CD4-positive, alpha-beta T cell (primary cell): ENCODE data around the gene OR2F1. TPM values are rescaled to one million over a fixed set of nuclear protein-coding genes. Genes with fewer than 3 reads are reported as not detected.

ENCODE experiments used
- ATAC-seq: fragments of 200-7000 bp; cut with Tn5 transposase; one replicate; pipeline ENCODE4 v1.10.0; 2022; ENCODE audit warnings: mild to moderate bottlenecking; ENCODE audit not compliant: poor library complexity
- CTCF ChIA-PET: fragments of 350-600 bp; sonication (Branson Sonifier 250); formaldehyde crosslinking; loops from one replicate; lab custom pipeline; 2021; ENCODE audit warnings: antibody characterized with exemption, inconsistent platforms; lab: Charles Lee
- POLR2A ChIA-PET: fragments of 350-600 bp; sonication (Branson Sonifier 250); formaldehyde crosslinking; loops from one replicate; lab custom pipeline; 2021; ENCODE audit warnings: antibody characterized with exemption, inconsistent platforms; lab: Charles Lee
- DNase-seq, 14 experiments: peaks; one replicate each; pipeline ENCODE4 v3.0.0-alpha.2; 2013 to 2020; ENCODE audit warnings: mixed read lengths in 2 of 14
- H3K27ac ChIP-seq, 2 donors: one replicate each; pipeline versions ENCODE4 v1.5.1 to v1.7.0; 2013; ENCODE audit warnings: low read length in 2 of 2, low read depth in 1 of 2, mild to moderate bottlenecking in 1 of 2
- H3K27me3 ChIP-seq, 2 experiments: 1 replicate in 1 of 2; 2 replicates in 1 of 2; pipeline versions ENCODE4 v1.6.1 to v1.7.0; 2013; ENCODE audit warnings: low read length in 2 of 2, control low read depth in 1 of 2, mild to moderate bottlenecking in 1 of 2, moderate library complexity in 1 of 2; ENCODE audit not compliant: insufficient read depth in 2 of 2, control insufficient read depth in 1 of 2
- H3K36me3 ChIP-seq: one replicate; pipeline ENCODE4 v1.6.1; 2013; ENCODE audit warnings: low read length, control low read depth; ENCODE audit not compliant: insufficient read depth
- H3K4me1 ChIP-seq: one replicate; pipeline ENCODE4 v1.6.1; 2013; ENCODE audit warnings: low read length, control low read depth; ENCODE audit not compliant: insufficient read depth
- H3K4me3 ChIP-seq: one replicate; pipeline ENCODE4 v1.5.1; 2013; ENCODE audit warnings: mild to moderate bottlenecking, low read length, moderate library complexity
- H3K9me3 ChIP-seq, 2 experiments: 1 replicate in 1 of 2; 2 replicates in 1 of 2; pipeline versions ENCODE4 v1.6.1 to v1.7.0; 2013; ENCODE audit warnings: low read length in 2 of 2, mild to moderate bottlenecking in 2 of 2, control low read depth in 1 of 2, moderate library complexity in 1 of 2; ENCODE audit not compliant: control insufficient read depth in 1 of 2, insufficient read depth in 1 of 2
- H3K27ac Mint-ChIP-seq: one replicate; pipeline ENCODE4 v1.8.0; 2020; ENCODE audit warnings: mixed read lengths
- H3K27me3 Mint-ChIP-seq: one replicate; pipeline ENCODE4 v1.8.0; 2021; ENCODE audit warnings: mixed read lengths
- H3K36me3 Mint-ChIP-seq: one replicate; pipeline ENCODE4 v1.8.0; 2021; ENCODE audit warnings: low read depth, mixed read lengths
- H3K4me1 Mint-ChIP-seq: one replicate; pipeline ENCODE4 v1.8.0; 2021; ENCODE audit warnings: low read depth, mixed read lengths
- H3K4me3 Mint-ChIP-seq: one replicate; pipeline ENCODE4 v1.8.0; 2020; ENCODE audit warnings: mild to moderate bottlenecking, mixed read lengths
- H3K9me3 Mint-ChIP-seq: one replicate; pipeline ENCODE4 v1.8.0; 2020; ENCODE audit warnings: mixed read lengths
- CTCF ChIP-seq: fragments of 200-600 bp; IDR thresholded peaks from one replicate; pipeline ENCODE4 v1.8.0; 2022; ENCODE audit warnings: antibody characterized with exemption, mild to moderate bottlenecking
- intact Hi-C, 2 experiments: fragments of 100-400 bp; cut with DNase I in 1 of 2; cut with micrococcal nuclease in 1 of 2; formaldehyde crosslinking; loops; one replicate each; pipeline versions ENCODE4 v1.15.1 to v1.9.0; 2023 to 2025; cut with DNase I, micrococcal nuclease
- total RNA-seq, 174 experiments: library from RNA in 2 of 174; stranded (reverse) in 2 of 174; gene quantifications; one replicate each; pipeline ENCODE4 v1.2.3 and lab custom pipeline; 2021 to 2026

OR2F1 gene
- total RNA-seq, 2 experiments from 2014 or later: not detected

GRCh38 chr7:143910473-143911248, 44.0 kb upstream of the OR2F1 start:
- CTCF ChIA-PET: no interaction called here
- Histone ChIP-seq H3K9me3 (no peaks in the 10 kb centered on the region), H3K4me1 (no peaks in the 10 kb centered on the region), H3K27ac (no peak overlapping the region), H3K4me3 (no peak overlapping the region), H3K27me3 (peaks cover 0 to 3% of the 10 kb centered on the region in 2 experiments), H3K36me3 (no peaks in the 10 kb centered on the region)
- no peaks in the 10 kb centered on the region for H3K9me3 Mint-ChIP-seq
- no peak for DNase-seq
- peaks cover 13% of the 10 kb centered on the region for H3K27me3 Mint-ChIP-seq
- POLR2A ChIA-PET: no interaction called here
- no peak for ATAC-seq
- TF ChIP-seq CTCF: no peak
- no peaks in the 10 kb centered on the region for H3K4me1 Mint-ChIP-seq
- no peak overlapping the region for H3K27ac Mint-ChIP-seq
- no peaks in the 10 kb centered on the region for H3K36me3 Mint-ChIP-seq
- intact Hi-C loops: no loop called here
- no peak overlapping the region for H3K4me3 Mint-ChIP-seq

GRCh38 chr7:143913945-143914615, 40.6 kb upstream of the OR2F1 start:
- Mint-ChIP-seq H3K27ac (no peak overlapping the region), H3K9me3 (no peaks in the 10 kb centered on the region), H3K27me3 (peaks cover 23% of the 10 kb centered on the region), H3K4me3 (no peak overlapping the region), H3K4me1 (no peaks in the 10 kb centered on the region), H3K36me3 (no peaks in the 10 kb centered on the region)
- no peak for TF ChIP-seq CTCF
- intact Hi-C loops: no loop called here
- no peak for ATAC-seq
- H3K4me3 ChIP-seq: no peak overlapping the region
- CTCF ChIA-PET: interaction anchor here (1.0 kb wide), 1 partner anchor 12 kb away, joined by 4 read pairs; the partner anchor contains the start of gene TCAF1
- no peak for DNase-seq
- H3K27me3 ChIP-seq: peaks cover 3 to 4% of the 10 kb centered on the region in 2 experiments
- H3K36me3 ChIP-seq: no peaks in the 10 kb centered on the region
- POLR2A ChIA-PET: no interaction called here
- no peaks in the 10 kb centered on the region for H3K9me3 ChIP-seq
- H3K4me1 ChIP-seq: no peaks in the 10 kb centered on the region
- no peak overlapping the region for H3K27ac ChIP-seq

GRCh38 chr7:143914938-143915652, 39.5 kb upstream of the OR2F1 start:
- no peak for ATAC-seq
- no peak for TF ChIP-seq CTCF
- Mint-ChIP-seq H3K27ac (no peak overlapping the region), H3K27me3 (peaks cover 25% of the 10 kb centered on the region), H3K9me3 (no peaks in the 10 kb centered on the region), H3K36me3 (no peaks in the 10 kb centered on the region), H3K4me1 (no peaks in the 10 kb centered on the region), H3K4me3 (no peak overlapping the region)
- intact Hi-C loops: no loop called here
- Histone ChIP-seq H3K4me3 (no peak overlapping the region), H3K27ac (no peak overlapping the region), H3K27me3 (peaks cover 0 to 10% of the 10 kb centered on the region in 2 experiments), H3K36me3 (no peaks in the 10 kb centered on the region), H3K4me1 (no peaks in the 10 kb centered on the region), H3K9me3 (no peaks in the 10 kb centered on the region)
- no peak for DNase-seq
- POLR2A ChIA-PET: no interaction called here
- CTCF ChIA-PET: no interaction called here
